ENCODE results near the gene PPIL4.
"Not testable (repeated sequence)": the region's sequence is repeated elsewhere in the genome, so short reads cannot be mapped to it uniquely, and the experiment has no call there.

The PPIL4 gene

DNA sequence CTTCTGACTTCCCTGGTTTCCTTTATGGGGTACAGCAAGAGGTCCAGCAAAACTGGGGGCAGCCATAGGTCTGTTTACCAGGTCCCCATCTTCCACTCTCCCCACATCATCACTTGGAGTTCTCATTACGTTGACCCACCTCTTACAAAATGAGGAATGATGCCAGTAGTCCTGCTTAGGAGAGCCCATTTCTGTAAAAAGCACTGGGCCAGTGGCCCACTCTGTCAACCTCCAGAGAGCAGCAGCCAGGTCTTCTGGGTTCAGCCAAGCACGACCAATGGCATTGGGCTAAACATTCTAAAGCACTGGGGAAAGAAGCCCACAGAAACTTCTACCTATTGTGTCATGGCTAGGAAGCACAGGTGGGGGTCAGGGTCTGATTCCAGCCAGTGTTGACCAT is 74.9 kb downstream of the PPIL4 start:
- no peaks in the 10 kb centered on the region for H3K9me3 Mint-ChIP-seq
- peak overlapping the region; percentile 93 for H3K27ac Mint-ChIP-seq
- H3K27me3 Mint-ChIP-seq = no peaks in the 10 kb centered on the region
- ATAC-seq (ENCODE audit: low read depth) (no peak), DNase-seq (ENCODE audit: low spot score in 2 of 2) (no peak)
- H3K4me1 Mint-ChIP-seq = peaks cover 55% of the 10 kb centered on the region
- peaks cover 15% of the 10 kb centered on the region for H3K36me3 Mint-ChIP-seq
- H3K4me3 Mint-ChIP-seq = peak overlapping the region; percentile 39

DNA sequence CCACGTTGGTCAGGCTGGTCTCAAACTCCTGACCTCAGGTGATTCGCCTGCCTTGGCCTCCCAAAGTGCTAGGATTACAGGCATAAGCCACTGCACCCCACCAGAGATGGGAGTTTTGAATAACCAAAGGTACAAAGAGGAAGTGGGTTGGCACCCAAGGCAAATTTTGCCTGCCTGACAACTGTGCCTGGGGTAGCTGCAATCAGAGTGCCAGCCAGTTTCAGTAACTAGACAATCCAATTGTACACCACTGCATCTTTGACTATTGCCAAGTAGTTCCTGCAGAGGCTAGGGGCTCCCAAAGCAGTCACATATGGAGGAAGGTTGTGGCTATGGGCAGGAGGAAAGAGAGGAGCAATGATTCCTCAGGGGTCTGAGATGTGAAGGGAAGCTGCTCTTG is 77.7 kb downstream of the PPIL4 start:
- Mint-ChIP-seq H3K27me3 (no peaks in the 10 kb centered on the region), H3K4me3 (peak overlapping the region; percentile 93), H3K27ac (peak overlapping the region; percentile 93), H3K9me3 (no peaks in the 10 kb centered on the region), H3K36me3 (peaks cover 15% of the 10 kb centered on the region), H3K4me1 (peaks cover 55% of the 10 kb centered on the region)
- ATAC-seq (ENCODE audit: low read depth) = peak; percentile 67
- DNase-seq (ENCODE audit: low spot score in 2 of 2) = peak in 1 of 2 donors; percentile 46

DNA sequence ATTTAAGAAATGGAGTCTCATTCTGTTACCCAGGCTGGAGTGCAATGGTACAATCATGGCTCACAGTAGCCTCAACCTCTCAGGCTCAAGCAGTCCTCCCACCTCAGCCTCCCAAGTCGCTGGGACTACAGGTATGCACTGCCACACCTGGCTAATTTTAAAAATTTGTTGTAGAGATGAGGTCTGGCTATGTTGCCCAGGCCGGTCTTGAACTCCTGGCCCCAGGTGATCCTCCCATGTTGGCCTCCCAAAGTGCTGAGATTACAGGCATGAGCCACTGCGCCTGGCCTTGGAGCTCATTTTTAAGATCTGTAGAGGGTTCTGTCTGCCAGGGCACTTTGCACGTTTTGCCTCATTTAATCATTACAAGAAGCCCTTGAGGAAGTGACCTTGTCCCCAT is 78.6 kb downstream of the PPIL4 start:
- no peak for DNase-seq (ENCODE audit: low spot score in 2 of 2)
- Mint-ChIP-seq H3K4me3 (peak overlapping the region; percentile 93), H3K36me3 (peaks cover 22% of the 10 kb centered on the region), H3K27ac (peak overlapping the region; percentile 93), H3K27me3 (no peaks in the 10 kb centered on the region), H3K9me3 (no peaks in the 10 kb centered on the region), H3K4me1 (peaks cover 61% of the 10 kb centered on the region)
- no peak for ATAC-seq (ENCODE audit: low read depth)

DNA sequence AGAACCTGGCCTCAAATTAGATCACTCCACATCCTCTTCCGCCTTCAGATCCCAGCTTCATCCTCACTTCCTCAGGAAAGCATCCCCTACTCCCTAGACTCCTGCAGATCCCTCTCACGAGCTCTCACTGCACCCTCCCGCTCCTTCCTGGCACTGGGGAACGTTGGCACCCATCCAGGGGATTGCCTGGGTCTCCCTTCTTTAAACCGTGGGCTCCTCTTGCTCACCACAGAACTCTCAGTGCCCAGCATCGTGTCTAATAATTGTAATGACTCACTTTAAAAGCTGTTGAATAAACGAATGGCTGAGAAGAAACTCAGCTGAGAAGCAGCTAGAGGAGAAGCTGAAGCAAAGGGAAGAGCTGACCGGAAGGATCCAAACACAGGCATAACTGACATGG is 81.4 kb downstream of the PPIL4 start:
- no peaks in the 10 kb centered on the region for H3K9me3 Mint-ChIP-seq
- peak overlapping the region; percentile 71 for H3K4me3 Mint-ChIP-seq
- ATAC-seq (ENCODE audit: low read depth) (no peak), DNase-seq (ENCODE audit: low spot score in 2 of 2) (no peak)
- H3K27me3 Mint-ChIP-seq = no peaks in the 10 kb centered on the region
- H3K27ac Mint-ChIP-seq = peak overlapping the region; percentile 93
- peaks cover 43% of the 10 kb centered on the region for H3K4me1 Mint-ChIP-seq
- peaks cover 21% of the 10 kb centered on the region for H3K36me3 Mint-ChIP-seq

DNA sequence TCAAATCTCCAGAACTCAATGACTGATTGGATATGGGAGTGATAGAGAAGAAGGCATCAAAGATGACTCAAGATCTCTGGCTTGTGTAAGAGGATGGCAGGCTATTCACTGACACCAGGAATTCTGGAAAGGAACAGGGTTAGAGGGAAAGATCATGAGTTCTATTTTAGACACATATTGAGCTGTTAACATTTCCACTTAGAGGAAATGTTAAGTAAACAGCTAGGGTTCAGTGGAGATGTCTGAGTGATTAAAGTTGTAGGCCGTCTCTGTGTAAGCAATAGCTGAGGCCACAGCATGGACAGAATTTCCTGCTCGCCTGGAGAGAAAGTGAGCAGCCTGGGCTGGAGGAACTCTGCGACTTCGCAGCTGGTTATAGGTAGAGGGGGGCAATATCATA is 82.1 kb downstream of the PPIL4 start:
- H3K4me1 Mint-ChIP-seq = peaks cover 47% of the 10 kb centered on the region
- ATAC-seq (ENCODE audit: low read depth) (no peak), DNase-seq (ENCODE audit: low spot score in 2 of 2) (no peak)
- peak overlapping the region; percentile 93 for H3K27ac Mint-ChIP-seq
- peaks cover 26% of the 10 kb centered on the region for H3K36me3 Mint-ChIP-seq
- H3K27me3 Mint-ChIP-seq = no peaks in the 10 kb centered on the region
- peak overlapping the region; percentile 44 for H3K4me3 Mint-ChIP-seq
- no peaks in the 10 kb centered on the region for H3K9me3 Mint-ChIP-seq

DNA sequence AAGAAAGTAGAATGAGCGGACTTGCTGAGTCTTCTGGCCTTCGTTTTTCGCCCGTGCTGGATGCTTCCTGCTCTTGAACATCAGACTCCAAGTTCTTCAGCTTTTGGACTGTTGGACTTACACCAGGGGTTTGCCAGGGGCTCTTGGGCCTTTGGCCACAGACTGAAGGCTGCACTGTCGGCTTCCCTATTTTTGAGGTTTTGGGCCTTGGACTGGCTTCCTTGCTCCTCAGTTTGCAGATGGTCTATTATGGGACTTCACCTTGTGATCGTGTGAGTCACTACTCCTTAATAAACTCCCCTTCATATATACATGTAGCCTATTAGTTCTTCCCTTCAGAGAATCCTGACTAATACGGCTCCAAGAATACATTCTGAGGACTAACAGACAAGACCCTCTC is 83.1 kb downstream of the PPIL4 start:
- not testable (repeated sequence) for H3K4me3 Mint-ChIP-seq; H3K27me3 Mint-ChIP-seq; ATAC-seq (ENCODE audit: low read depth); DNase-seq (ENCODE audit: low spot score in 2 of 2); H3K9me3 Mint-ChIP-seq
- Mint-ChIP-seq H3K36me3 (peaks cover 35% of the 10 kb centered on the region), H3K4me1 (peaks cover 44% of the 10 kb centered on the region), H3K27ac (peak overlapping the region; percentile 93)

DNA sequence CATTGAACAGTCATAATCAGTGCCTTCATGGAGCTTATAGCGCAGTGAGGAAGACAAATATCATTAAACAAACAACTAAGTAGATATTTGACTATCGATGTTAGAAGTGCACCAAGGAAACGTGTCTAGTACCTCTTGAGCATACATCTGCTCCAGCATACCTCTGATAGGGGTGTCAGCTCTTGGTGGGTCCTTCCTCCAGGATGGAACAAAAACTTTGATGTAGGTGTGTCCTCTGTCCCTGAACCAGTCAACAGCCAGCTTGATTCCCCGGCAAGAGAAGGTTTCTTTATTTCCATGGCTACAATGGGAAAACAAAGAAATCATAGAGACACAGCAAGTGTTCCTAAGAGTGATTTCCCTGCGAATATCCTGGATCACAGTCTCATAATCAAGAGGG is 84.2 kb downstream of the PPIL4 start:
- no peak for DNase-seq (ENCODE audit: low spot score in 2 of 2)
- no peaks in the 10 kb centered on the region for H3K27me3 Mint-ChIP-seq
- peaks cover 40% of the 10 kb centered on the region for H3K36me3 Mint-ChIP-seq
- H3K27ac Mint-ChIP-seq = peak overlapping the region; percentile 38
- ATAC-seq (ENCODE audit: low read depth) = no peak
- no peak overlapping the region for H3K4me3 Mint-ChIP-seq
- H3K9me3 Mint-ChIP-seq = no peaks in the 10 kb centered on the region
- H3K4me1 Mint-ChIP-seq = peaks cover 37% of the 10 kb centered on the region

DNA sequence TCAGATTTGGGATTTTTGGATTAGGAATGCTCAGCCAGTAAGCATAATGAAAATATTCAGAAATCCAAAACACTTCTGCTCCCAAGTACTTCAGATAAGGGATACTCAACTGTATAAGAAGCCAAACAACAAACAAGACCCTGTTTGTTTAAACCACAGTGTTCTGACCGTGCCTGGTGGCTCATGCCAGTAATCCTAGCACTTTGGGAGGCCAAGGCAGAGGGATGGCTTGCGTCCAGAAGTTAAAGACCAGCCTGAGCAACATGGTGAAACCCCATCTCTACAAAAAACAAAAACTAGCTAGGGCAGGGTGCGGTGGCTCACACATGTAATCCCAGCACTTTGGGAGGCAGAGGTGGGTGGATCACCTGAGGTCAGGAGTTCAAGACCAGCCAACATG is 85.6 kb downstream of the PPIL4 start:
- not testable (repeated sequence) for H3K4me3 Mint-ChIP-seq; H3K27me3 Mint-ChIP-seq; H3K27ac Mint-ChIP-seq; ATAC-seq (ENCODE audit: low read depth); H3K9me3 Mint-ChIP-seq; DNase-seq (ENCODE audit: low spot score in 2 of 2)
- Mint-ChIP-seq H3K4me1 (peaks cover 27% of the 10 kb centered on the region), H3K36me3 (peaks cover 43% of the 10 kb centered on the region)

DNA sequence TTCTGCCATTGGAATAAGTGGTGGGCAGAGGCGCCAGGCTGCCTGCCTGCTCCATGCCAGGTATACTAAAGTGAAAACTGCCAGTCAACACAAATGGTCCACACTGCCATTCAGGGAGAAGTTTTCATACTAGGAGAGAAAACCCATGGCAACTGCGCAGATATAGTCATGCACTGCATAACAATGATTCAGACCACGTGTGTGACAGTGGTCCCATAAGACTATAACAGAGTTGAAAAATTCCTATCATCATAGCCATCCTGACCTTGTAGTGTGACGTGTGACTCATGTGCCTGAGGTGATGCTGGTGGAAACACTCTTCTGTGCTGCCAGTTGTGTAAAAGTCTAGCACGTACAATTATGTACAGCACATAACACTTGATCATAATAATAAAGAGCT is 86.1 kb downstream of the PPIL4 start:
- ATAC-seq (ENCODE audit: low read depth) (no peak), DNase-seq (ENCODE audit: low spot score in 2 of 2) (no peak)
- H3K27ac Mint-ChIP-seq = no peak overlapping the region
- H3K27me3 Mint-ChIP-seq = no peaks in the 10 kb centered on the region
- peaks cover 45% of the 10 kb centered on the region for H3K36me3 Mint-ChIP-seq
- H3K4me1 Mint-ChIP-seq = peaks cover 28% of the 10 kb centered on the region
- no peaks in the 10 kb centered on the region for H3K9me3 Mint-ChIP-seq
- no peak overlapping the region for H3K4me3 Mint-ChIP-seq

DNA sequence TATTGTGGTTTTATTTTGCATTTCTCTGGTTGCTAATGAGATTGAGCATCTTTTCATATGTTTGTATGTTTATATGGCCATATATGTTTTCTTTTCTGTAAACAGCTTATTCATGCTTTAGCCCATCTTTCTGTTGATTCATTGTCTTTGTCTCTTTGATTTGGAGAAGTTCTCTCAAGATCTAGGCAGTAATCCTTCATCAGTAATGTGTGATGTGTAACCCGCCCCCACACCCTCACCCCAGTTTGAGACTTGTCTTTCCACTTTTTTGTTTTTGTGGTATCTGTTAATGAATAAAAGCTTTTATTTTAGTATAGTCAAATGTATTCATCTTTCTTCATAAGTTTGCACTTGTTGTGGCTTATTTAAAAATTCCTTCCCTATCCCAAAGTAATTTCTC is 87.0 kb downstream of the PPIL4 start:
- H3K36me3 Mint-ChIP-seq = peaks cover 41% of the 10 kb centered on the region
- H3K4me3 Mint-ChIP-seq = no peak overlapping the region
- no peak overlapping the region for H3K27ac Mint-ChIP-seq
- peaks cover 19% of the 10 kb centered on the region for H3K4me1 Mint-ChIP-seq
- no peaks in the 10 kb centered on the region for H3K27me3 Mint-ChIP-seq
- H3K9me3 Mint-ChIP-seq = no peaks in the 10 kb centered on the region
- DNase-seq (ENCODE audit: low spot score in 2 of 2) (no peak), ATAC-seq (ENCODE audit: low read depth) (no peak)

DNA sequence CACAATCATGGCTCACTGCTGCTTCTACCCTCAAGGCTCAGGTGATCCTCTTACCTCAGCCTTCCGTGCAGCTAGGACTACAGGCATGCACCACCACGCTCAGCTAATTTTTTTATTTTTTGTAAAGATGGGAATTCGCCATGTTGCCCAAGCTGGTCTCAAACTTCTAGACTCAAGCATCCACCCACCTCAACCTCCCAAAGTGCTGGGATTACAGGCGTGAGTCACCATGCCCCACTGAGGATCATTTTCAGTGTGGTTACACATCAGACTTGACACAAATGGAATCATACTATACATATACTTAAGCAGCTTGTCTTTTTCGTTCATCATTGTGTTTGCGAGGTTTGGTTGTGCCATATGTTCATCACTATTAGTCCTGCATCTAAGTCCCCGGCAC is 87.6 kb downstream of the PPIL4 start:
- Mint-ChIP-seq H3K4me3 (no peak overlapping the region), H3K9me3 (no peaks in the 10 kb centered on the region), H3K27me3 (no peaks in the 10 kb centered on the region), H3K36me3 (peaks cover 37% of the 10 kb centered on the region), H3K27ac (no peak overlapping the region), H3K4me1 (peaks cover 15% of the 10 kb centered on the region)
- ATAC-seq (ENCODE audit: low read depth) (no peak), DNase-seq (ENCODE audit: low spot score in 2 of 2) (no peak)

DNA sequence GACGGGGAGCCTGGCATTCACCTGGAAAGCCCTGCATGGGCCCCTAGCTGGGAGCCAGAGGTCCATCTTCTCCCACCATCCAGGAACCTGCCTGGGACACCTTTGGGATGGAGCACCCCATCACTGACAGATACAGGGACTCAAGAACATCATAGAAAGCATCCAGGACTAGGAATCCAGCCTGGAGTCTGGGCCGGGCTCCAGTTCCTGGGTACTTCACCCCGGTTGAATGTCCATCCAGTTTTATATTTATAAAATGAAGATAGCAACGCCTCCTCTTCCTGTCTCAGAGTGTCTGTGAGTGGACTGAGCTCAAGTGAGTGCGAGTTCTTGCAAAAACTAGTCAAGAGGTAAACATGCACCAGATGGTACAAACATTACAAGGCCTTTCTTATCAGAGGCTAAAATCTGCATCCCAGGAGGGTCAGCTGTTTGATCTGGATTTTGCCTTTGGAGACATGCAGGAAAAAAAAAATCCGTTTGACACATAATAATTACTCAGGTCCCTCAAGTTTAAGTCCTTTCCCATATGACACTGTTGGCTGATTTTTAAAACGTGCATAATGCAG is 88.4 kb downstream of the PPIL4 start:
- Mint-ChIP-seq H3K9me3 (no peaks in the 10 kb centered on the region), H3K36me3 (peaks cover 30% of the 10 kb centered on the region), H3K27ac (peak overlapping the region; percentile 24), H3K4me1 (peaks cover 9% of the 10 kb centered on the region), H3K4me3 (no peak overlapping the region), H3K27me3 (no peaks in the 10 kb centered on the region)
- ATAC-seq (ENCODE audit: low read depth) (no peak), DNase-seq (ENCODE audit: low spot score in 2 of 2) (no peak)

DNA sequence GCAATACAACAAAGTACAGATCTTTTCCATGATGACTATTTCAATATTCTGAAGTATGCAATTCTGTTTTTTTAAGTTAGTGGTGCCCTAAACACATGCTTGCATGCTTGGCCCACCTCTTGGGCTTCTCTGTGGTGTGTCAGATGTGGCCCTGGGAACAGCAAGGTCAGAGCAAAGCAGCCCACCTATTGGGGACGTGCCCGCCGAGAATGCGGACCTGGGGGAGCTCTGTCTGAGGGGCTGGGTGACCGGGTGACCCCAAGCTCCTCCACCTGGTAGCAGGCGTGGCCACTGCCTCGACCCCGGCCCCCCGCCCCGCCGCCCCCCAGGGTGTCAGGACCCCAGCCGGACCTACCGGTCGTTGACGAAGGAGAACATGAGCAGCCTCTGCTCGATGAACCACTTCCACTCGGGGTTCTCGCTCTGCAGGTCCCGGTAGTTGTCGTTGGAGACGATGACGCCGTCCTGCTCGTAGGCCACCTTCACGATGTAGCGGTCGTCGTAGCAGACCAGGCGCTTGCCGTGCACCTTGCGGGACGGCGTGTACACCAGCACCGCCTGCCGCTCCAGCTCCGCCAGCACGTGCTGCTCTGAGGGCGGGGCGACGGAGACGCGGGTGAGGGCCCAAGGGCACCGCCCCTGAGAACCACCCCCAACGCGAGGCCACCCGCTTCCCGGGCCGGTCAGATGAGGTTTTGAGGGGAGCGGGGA is 89.4 kb downstream of the PPIL4 start:
- no peak for ATAC-seq (ENCODE audit: low read depth)
- H3K4me1 Mint-ChIP-seq = peaks cover 7% of the 10 kb centered on the region
- no peaks in the 10 kb centered on the region for H3K27me3 Mint-ChIP-seq
- no peak for DNase-seq (ENCODE audit: low spot score in 2 of 2)
- no peak overlapping the region for H3K4me3 Mint-ChIP-seq
- no peak overlapping the region for H3K27ac Mint-ChIP-seq
- H3K9me3 Mint-ChIP-seq = no peaks in the 10 kb centered on the region
- H3K36me3 Mint-ChIP-seq = peaks cover 28% of the 10 kb centered on the region

DNA sequence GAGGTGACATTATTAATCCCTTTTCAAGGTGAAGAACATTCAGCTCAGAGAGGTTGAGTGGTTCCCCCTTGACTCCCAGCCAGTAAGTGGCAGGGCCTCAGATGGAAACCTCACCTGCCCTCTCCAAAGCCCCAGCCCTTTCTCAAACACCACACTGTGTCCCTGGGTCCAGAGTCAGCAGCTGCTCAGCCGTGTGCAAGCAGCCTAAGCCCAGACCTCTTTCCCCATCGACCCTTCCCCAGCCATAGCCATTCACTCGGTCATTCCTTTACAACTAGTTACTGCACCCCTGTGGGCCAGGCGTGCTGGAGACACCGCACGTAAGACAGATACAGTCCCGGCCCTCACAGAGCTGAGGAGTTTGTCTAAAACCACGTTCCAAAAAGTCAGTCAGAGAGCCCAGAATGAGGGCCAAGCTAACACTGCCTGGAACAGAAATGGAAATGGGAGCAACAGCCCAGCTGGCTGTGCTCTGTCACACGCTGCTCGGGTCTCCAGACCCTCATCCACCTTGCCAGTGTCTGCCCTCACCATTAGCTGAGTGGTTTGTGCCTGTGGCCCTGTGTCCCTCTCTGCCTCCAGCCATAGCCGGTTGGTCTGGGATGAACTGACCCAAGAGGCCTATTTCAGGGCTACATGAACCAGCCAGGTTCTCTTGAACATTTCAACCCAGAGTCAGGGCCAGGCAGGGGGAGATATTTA is 90.7 kb downstream of the PPIL4 start:
- no peaks in the 10 kb centered on the region for H3K27me3 Mint-ChIP-seq
- DNase-seq (ENCODE audit: low spot score in 2 of 2) = no peak
- H3K4me3 Mint-ChIP-seq = no peak overlapping the region
- peaks cover 26% of the 10 kb centered on the region for H3K36me3 Mint-ChIP-seq
- H3K9me3 Mint-ChIP-seq = no peaks in the 10 kb centered on the region
- H3K4me1 Mint-ChIP-seq = peaks cover 7% of the 10 kb centered on the region
- ATAC-seq (ENCODE audit: low read depth) = no peak
- peak overlapping the region; percentile 50 for H3K27ac Mint-ChIP-seq

Measured in memory B cell (primary cell).